A549 (cell line): ENCODE measurements around the gene OVOL2. TPM values are rescaled to one million over a fixed set of nuclear protein-coding genes. Genes with fewer than 3 reads are reported as not detected.

Experiments
- ATAC-seq, 2 experiments: fragments of 200-7000 bp in 1 of 2; fragments of >200 bp in 1 of 2; cut with Nextera tagmentation in 1 of 2; cut with Tn5 transposase in 1 of 2; 3 replicates each; pipeline versions ENCODE4 v1.8.0 to v1.9.1; 2018 to 2020; ENCODE audit warnings: mild to moderate bottlenecking in 1 of 2, moderate library complexity in 1 of 2
- CTCF ChIA-PET: fragments of 300-600 bp; sonication (Branson Sonifier 250); formaldehyde crosslinking; extraction: SDS; loops from one replicate; lab custom pipeline; 2021; ENCODE audit warnings: antibody characterized with exemption, inconsistent platforms; lab: Yijun Ruan, JAX
- POLR2A ChIA-PET: fragments of 350-600 bp; formaldehyde crosslinking; extraction: SDS; loops from one replicate; lab custom pipeline; 2021; ENCODE audit warnings: antibody characterized with exemption, inconsistent platforms; lab: Yijun Ruan, JAX
- DNase-seq, 2 experiments: peaks; one replicate each; pipeline versions ENCODE4 v3.0.0 to v3.0.0-alpha.2; 2011 to 2016; ENCODE audit warnings: low read depth in 1 of 2, low spot score in 1 of 2
- FAIRE-seq: peaks from 2 replicates; lab custom pipeline; 2011; peaks lifted over from hg19 to GRCh38; lab: Jason Lieb, UNC
- H3K27ac ChIP-seq, 2 experiments: fragments of >200 bp; sonication (Bioruptor Twin); formaldehyde crosslinking; 3 replicates each; pipeline ENCODE4 v1.5.1; 2016 to 2017
- H3K4me1 ChIP-seq: fragments of >200 bp; sonication (Bioruptor Twin); formaldehyde crosslinking; 3 replicates; pipeline ENCODE4 v1.6.1; 2016
- H3K4me2 ChIP-seq: fragments of >200 bp; sonication (Bioruptor Twin); formaldehyde crosslinking; 3 replicates; pipeline ENCODE4 v1.6.1; 2016
- H3K4me3 ChIP-seq: fragments of >200 bp; sonication (Bioruptor Twin); formaldehyde crosslinking; 3 replicates; pipeline ENCODE4 v1.5.1; 2016
- H3K9me3 ChIP-seq: fragments of >200 bp; sonication (Bioruptor Twin); formaldehyde crosslinking; 3 replicates; pipeline ENCODE4 v1.6.1; 2016
- BHLHE40 ChIP-seq: IDR thresholded peaks from 2 replicates; pipeline ENCODE4 v1.6.1; 2012; ENCODE audit warnings: low read depth, low read length, inconsistent platforms
- CBX8 ChIP-seq: fragments of 200-600 bp; sonication (generic); IDR thresholded peaks from 2 replicates; pipeline ENCODE4 v1.6.1; 2016
- CHD2 ChIP-seq: fragments of 150-350 bp; IDR thresholded peaks from 2 replicates; pipeline ENCODE4 v1.6.1; 2014; ENCODE audit warnings: low read length; ENCODE audit not compliant: partially characterized antibody
- CHD4 ChIP-seq: fragments of 200-600 bp; sonication (generic); IDR thresholded peaks from 2 replicates; pipeline ENCODE4 v1.6.1; 2016; ENCODE audit warnings: antibody characterized with exemption, mild to moderate bottlenecking, borderline replicate concordance
- EHMT2 ChIP-seq: fragments of 200-600 bp; sonication (generic); IDR thresholded peaks from 2 replicates; pipeline ENCODE4 v1.6.1; 2016; ENCODE audit warnings: antibody characterized with exemption, low read depth, mild to moderate bottlenecking, moderate library complexity
- HEYL ChIP-seq: fragments of 250-450 bp; sonication (Bioruptor Pico); IDR thresholded peaks from 2 replicates; pipeline ENCODE4 v1.8.0; 2021; ENCODE audit warnings: mild to moderate bottlenecking, moderate library complexity
- MAFK ChIP-seq: fragments of 450-650 bp; IDR thresholded peaks from 2 replicates; pipeline ENCODE4 v1.6.1; 2014; ENCODE audit not compliant: partially characterized antibody
- MYC ChIP-seq: IDR thresholded peaks from 2 replicates; pipeline ENCODE4 v1.6.1; 2012; ENCODE audit warnings: mild to moderate bottlenecking, inconsistent platforms, low read length, improper control_type of control experiment, borderline replicate concordance
- TP53 ChIP-seq: fragments of 250-450 bp; sonication (Bioruptor Pico); IDR thresholded peaks from 2 replicates; pipeline ENCODE4 v1.5.0; 2021; ENCODE audit warnings: mild to moderate bottlenecking, moderate library complexity
- WGBS: methylation state at CpG from one replicate; pipeline ENCODE4 v1.1.6; 2017; ENCODE audit errors: missing lambda C conversion rate; 5-methylcytosine and 5-hydroxymethylcytosine counted together
- polyA plus RNA-seq, 4 experiments: library from polyadenylated mRNA; depleted of rRNA in 3 of 4; stranded (reverse); fragments of >200 nt; fragmentation: RNase III in 1 of 4; extraction: RNeasy Plus Mini Kit Qiagen cat#74134 plus additional on column Dnase treatment in 1 of 4; gene quantifications; 2 replicates in 3 of 4; 3 replicates in 1 of 4; pipeline ENCODE4 v1.2.3, GENCODE V29; 2011 to 2017
- TF ChIP-seq, protein P1 (sequence below): fragments of >200 bp; sonication (Bioruptor Twin); formaldehyde crosslinking; IDR thresholded peaks from 3 replicates; pipeline ENCODE4 v1.6.1; 2016
- TF ChIP-seq, protein P2 (sequence below): IDR thresholded peaks from 2 replicates; pipeline ENCODE4 v1.6.1; 2012; ENCODE audit warnings: low read depth, borderline replicate concordance
- TF ChIP-seq, protein P3 (sequence below): fragments of 250-450 bp; sonication (Bioruptor Pico); IDR thresholded peaks from 2 replicates; pipeline ENCODE4 v1.5.0; 2021; ENCODE audit warnings: mild to moderate bottlenecking, moderate library complexity, borderline replicate concordance
- TF ChIP-seq, protein P4 (sequence below): fragments of >200 bp; sonication (Bioruptor Twin); formaldehyde crosslinking; IDR thresholded peaks from 2 replicates; pipeline ENCODE4 v1.6.1; 2016

The OVOL2 gene
- polyA plus RNA-seq, 2 of the 4 experiments (the other 2 are of a cell fraction) = not detected

DNA sequence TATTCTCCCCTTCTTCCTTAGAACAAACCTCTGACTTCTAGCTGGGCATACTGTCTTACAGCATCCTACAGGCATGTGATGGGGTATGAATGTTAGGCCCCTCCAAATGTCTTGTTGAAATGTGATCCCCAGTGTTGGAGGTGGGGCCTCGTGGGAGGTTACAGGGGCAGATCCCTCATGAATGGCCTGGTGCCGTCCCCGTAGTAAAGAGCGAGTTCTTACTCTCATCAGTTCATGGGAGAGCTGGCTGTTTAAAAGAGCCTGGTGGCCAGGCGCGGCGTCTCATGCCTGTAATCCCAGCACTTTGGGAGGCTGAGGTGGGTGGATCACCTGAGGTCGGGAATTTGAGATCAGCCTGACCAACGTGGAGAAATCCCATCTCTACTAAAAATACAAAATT lies 15.5 kb downstream of the OVOL2 start (continued):
- TF ChIP-seq CHD2 (no peak), CBX8 (no peak), EHMT2 (no peak)
- TF ChIP-seq, protein P1, sequence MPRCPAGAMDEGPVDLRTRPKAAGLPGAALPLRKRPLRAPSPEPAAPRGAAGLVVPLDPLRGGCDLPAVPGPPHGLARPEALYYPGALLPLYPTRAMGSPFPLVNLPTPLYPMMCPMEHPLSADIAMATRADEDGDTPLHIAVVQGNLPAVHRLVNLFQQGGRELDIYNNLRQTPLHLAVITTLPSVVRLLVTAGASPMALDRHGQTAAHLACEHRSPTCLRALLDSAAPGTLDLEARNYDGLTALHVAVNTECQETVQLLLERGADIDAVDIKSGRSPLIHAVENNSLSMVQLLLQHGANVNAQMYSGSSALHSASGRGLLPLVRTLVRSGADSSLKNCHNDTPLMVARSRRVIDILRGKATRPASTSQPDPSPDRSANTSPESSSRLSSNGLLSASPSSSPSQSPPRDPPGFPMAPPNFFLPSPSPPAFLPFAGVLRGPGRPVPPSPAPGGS = no peak
- TF ChIP-seq, protein P2, sequence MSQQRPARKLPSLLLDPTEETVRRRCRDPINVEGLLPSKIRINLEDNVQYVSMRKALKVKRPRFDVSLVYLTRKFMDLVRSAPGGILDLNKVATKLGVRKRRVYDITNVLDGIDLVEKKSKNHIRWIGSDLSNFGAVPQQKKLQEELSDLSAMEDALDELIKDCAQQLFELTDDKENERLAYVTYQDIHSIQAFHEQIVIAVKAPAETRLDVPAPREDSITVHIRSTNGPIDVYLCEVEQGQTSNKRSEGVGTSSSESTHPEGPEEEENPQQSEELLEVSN = no peak
- TF ChIP-seq, all 56 proteins: peak for 0

DNA sequence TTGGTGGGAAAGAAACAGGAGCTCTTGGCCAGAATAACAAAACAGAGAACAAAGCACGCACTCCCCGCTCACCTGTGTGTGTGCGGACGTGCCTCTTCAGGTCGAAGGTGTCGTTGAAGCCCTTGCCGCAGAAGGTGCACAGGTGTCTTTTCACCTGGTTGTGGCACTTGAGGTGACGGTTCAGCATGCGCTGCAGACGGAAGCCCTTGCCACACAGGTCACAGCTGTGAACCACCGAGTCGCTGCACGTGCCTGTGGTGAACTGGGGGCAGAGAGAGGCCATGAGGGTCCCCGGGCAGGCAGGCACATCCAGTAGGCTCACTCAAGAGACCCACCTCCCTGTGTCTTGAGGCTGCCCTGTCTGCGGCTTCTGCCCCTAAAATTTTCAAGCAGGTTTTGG lies 16.3 kb downstream of the OVOL2 start:
- DNase-seq (no peak), ATAC-seq (no peak), FAIRE-seq (no peak)
- Histone ChIP-seq H3K4me2 (no peak overlapping the region), H3K9me3 (peaks cover 17% of the 10 kb centered on the region), H3K4me1 (no peaks in the 10 kb centered on the region), H3K27ac (no peak overlapping the region), H3K4me3 (no peak overlapping the region)
- WGBS = 60% methylated on average over 15 of the region's 15 CpGs
- TF ChIP-seq TP53 (CRISPR knock-in tag) (no peak), MYC (no peak), HEYL (CRISPR knock-in tag) (no peak)
- ChIA-PET POLR2A (no interaction called here), CTCF (interaction anchor here (1.2 kb wide), 1 partner anchor 45 kb away, joined by 3 read pairs; no protein-coding TSS in a partner anchor)

DNA sequence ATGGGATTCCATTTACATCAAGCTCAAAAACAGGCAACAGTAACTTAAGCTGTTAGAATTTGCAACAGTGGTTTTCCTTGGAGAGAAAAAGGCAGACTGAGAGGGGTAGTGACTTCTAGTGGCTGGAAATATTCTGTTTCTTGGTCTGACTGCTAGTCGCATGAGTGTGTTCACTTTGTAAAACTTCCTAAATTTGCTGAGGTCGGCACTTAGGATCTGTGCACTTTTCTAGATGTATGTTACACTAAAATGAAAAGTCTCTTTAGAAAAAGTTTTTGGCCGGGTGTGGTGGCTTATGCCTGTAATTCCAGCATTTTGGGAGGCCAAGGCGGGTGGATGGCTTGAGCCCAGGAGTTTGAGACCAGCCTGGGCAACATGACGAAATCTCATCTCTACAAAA lies 18.7 kb downstream of the OVOL2 start:
- ChIA-PET CTCF (interaction anchor here (0.6 to 1.1 kb wide), 2 partner anchors 32 to 43 kb away, joined by 3 to 4 read pairs; no protein-coding TSS in a partner anchor), POLR2A (no interaction called here)
- H3K4me2 ChIP-seq = no peak overlapping the region
- WGBS = 47% methylated on average over 5 of the region's 5 CpGs
- peaks cover 15% of the 10 kb centered on the region for H3K9me3 ChIP-seq
- DNase-seq = no peak
- FAIRE-seq = no peak
- no peak overlapping the region for H3K4me3 ChIP-seq
- no peak for TF ChIP-seq BHLHE40
- TF ChIP-seq MAFK = peak; percentile 94
- no peak for ATAC-seq
- no peak overlapping the region for H3K27ac ChIP-seq
- no peaks in the 10 kb centered on the region for H3K4me1 ChIP-seq

DNA sequence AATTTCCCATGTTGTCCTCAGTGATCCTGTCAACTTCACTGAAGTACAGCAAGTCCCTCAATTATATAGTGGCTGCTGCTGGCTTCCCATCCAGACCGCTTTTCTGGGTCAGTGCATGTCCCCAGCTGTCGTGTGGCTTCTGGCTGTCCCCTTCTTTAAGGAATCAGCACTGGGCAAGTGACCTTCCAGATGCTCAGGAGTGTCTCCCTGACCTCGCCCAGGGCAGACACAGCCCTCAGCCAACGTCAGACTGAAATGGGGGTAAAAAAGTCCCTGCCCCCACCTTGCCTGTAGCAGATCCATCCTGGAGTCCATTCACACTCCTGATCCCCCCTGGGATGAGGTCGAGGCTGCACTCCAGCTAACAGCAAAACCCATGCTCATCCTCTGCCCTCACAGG lies 23.7 kb downstream of the OVOL2 start:
- WGBS = 42% methylated on average over 5 of the region's 5 CpGs
- no peak for TF ChIP-seq CHD4
- no peak for TF ChIP-seq MAFK
- TF ChIP-seq, protein P3, sequence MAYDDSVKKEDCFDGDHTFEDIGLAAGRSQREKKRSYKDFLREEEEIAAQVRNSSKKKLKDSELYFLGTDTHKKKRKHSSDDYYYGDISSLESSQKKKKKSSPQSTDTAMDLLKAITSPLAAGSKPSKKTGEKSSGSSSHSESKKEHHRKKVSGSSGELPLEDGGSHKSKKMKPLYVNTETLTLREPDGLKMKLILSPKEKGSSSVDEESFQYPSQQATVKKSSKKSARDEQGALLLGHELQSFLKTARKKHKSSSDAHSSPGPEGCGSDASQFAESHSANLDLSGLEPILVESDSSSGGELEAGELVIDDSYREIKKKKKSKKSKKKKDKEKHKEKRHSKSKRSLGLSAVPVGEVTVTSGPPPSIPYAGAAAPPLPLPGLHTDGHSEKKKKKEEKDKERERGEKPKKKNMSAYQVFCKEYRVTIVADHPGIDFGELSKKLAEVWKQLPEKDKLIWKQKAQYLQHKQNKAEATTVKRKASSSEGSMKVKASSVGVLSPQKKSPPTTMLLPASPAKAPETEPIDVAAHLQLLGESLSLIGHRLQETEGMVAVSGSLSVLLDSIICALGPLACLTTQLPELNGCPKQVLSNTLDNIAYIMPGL (CRISPR knock-in tag) = no peak
- TF ChIP-seq, protein P4, sequence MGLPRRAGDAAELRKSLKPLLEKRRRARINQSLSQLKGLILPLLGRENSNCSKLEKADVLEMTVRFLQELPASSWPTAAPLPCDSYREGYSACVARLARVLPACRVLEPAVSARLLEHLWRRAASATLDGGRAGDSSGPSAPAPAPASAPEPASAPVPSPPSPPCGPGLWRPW = no peak
- FAIRE-seq = no peak
- ATAC-seq = no peak
- DNase-seq = no peak
- no peaks in the 10 kb centered on the region for H3K9me3 ChIP-seq
- no peaks in the 10 kb centered on the region for H3K4me1 ChIP-seq
- no peak overlapping the region for H3K4me2 ChIP-seq
- H3K27ac ChIP-seq = no peak overlapping the region
- POLR2A ChIA-PET = no interaction called here
- H3K4me3 ChIP-seq = no peak overlapping the region
- CTCF ChIA-PET = interaction anchor here (1.3 to 1.5 kb wide), 2 partner anchors 24 to 242 kb away, joined by 3 to 5 read pairs; partner anchors contain the start of gene OVOL2
